ENCODE data around the gene CEACAM8.
"Not testable (repeated sequence)": the region's sequence is repeated elsewhere in the genome, so short reads cannot be mapped to it uniquely, and the experiment has no call there.

The CEACAM8 gene

GRCh38 chr19:42571116-42571515 lies 23.6 kb downstream of the CEACAM8 start:
- no peak for DNase-seq

DNA sequence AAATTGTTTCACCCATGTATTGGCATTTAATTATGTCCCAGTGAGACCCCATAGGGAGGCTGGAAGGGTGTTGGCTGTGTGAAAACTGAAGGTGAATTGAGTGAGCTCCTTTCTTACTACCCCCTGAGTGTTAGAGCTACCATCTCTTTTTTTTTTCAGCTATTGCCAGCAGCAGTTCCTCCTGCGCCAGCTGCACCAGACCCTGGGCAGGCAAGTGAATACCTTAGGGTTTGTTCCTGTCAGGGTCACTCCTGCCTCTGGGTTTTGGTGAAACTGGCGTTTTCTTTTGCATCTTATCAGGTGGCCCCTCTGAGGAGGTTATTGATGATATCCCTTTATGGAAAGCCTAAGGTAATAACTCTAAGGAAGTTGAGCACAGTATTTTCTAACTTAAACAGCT lies 25.5 kb downstream of the CEACAM8 start:
- no peak for DNase-seq

DNA sequence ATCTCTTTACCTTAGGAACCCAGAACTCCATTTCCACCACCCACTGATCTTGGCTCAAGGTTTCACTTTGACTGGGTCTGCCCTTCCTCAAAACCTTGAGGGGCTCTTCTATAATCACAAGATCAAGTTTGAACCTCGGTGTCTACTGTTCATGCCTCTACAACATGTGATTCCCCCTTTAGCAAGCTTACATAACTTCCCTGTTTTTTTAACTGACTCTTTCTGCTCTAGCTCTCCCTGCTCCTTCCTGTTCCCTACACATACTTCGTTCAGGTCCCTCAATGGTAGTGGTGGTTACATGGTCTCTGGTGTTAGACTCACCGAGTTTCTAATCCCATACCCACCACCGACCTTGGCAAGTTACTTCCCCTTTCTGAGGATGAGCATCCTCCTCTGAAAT lies 26.7 kb downstream of the CEACAM8 start:
- DNase-seq: no peak

- DNase-seq: no peak
These were observed 27.2 kb downstream of the CEACAM8 start for GRCh38 chr19:42567567-42567966.

GRCh38 chr19:42563352-42564210 lies 31.1 kb downstream of the CEACAM8 start:
- peak; percentile 15 to 53 for DNase-seq

DNA sequence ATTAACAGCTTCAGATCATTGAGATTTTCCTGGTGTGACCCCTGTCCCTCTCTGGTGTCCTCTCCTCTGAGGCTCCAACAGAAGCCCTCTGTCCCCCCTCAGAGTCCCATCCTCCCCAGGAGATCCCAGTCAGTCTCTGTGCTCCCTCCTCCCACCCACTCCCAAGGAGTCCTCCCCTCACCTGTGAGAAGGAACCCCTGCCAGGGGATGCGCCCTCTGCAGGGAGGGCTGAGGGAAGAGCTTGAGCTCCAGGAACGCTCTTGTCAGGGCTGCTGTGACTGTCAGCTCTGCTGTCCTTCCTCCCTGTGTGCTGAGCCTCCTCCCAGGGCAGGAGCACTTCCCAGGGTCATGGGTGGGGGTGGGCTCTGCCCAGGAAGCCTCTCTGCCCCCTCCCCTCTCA lies 33.2 kb downstream of the CEACAM8 start:
- no peak for DNase-seq

- no peak for DNase-seq
These were observed 34.0 kb downstream of the CEACAM8 start for GRCh38 chr19:42560731-42561130.

DNA sequence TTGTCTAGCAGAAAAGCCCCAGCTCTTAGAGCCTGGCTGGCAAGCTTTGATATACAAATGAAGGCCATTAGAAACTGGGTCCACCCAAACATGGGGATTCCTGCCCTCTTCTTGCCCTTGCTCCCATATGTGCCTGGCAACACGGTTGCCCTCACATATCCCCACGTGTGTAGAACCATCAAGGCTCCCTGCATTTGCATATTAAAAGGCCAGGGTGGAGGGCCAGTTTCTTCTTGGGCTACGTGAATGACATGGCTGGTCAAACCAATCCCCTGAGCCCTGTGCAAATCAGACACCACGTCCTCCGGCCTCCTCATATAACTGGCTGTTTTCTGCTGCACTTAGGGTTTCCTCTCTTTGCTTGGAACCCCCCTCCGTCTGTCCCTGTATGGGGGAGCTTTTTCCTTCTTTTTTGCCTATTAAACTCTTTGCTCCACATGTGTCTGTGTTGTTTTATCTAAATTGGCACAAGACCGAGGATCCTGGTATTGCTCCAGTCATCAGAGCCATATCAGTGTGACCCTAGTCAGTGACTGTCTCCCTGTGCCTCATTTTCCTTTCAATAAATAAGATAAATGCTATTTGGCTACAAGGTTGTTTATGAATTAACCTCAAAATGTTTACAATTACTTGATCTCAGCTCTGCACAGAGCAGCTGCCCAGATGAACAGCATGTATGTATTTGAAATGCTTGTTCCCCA lies 36.1 kb downstream of the CEACAM8 start:
- DNase-seq: no peak

DNA sequence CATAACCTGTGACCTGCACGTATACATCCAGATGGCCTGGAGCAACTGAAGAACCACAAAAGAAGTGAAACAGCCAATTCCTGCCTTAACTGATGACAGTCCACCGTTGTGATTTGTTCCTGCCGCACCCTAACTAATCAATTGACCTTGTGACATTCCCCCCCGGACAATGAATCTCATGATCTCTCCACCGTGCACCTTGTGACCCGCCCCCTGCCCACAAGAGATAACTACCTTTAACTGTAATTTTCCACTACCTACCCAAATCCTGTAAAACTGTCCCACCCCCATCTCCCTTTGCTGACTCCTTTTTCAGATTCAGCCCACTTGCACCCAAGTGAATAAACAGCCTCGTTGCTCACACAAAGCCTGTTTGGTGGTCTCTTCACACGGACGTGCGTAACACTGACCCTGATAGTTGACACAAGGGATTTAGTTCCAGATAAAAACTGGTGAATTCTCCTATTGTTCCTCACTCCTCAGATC lies 37.3 kb downstream of the CEACAM8 start:
- not testable (repeated sequence) for DNase-seq

- no peak for DNase-seq
These were observed 38.9 kb downstream of the CEACAM8 start for GRCh38 chr19:42555801-42556200.

GRCh38 chr19:42555317-42555716 lies 39.4 kb downstream of the CEACAM8 start:
- no peak for DNase-seq

DNA sequence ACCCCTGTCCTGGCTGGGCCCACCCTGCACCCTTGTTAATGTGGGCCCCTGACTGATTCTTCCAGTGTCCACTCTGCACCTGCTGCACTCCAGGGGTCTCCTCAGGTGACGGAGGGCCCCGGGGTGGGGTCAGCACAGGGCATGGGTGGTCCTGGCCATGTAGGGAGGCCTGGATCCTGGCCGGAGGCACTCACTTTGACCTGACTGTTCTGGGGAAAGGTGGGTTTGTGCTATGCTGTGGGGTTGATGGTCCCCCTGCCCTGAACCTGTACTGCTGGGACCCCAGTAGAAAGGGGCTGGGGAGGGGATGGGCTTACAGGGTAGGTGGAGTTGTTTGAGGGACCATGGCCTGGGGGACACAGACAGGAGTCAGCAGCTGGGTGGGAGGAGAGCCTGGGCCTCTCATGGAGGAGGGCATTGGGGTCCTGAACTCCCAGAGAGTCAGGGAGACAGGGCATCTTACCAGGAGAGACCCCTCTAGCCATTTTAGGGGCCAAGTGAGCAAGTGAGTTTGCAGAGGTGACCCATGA lies 40.6 kb downstream of the CEACAM8 start:
- no peak for DNase-seq

DNA sequence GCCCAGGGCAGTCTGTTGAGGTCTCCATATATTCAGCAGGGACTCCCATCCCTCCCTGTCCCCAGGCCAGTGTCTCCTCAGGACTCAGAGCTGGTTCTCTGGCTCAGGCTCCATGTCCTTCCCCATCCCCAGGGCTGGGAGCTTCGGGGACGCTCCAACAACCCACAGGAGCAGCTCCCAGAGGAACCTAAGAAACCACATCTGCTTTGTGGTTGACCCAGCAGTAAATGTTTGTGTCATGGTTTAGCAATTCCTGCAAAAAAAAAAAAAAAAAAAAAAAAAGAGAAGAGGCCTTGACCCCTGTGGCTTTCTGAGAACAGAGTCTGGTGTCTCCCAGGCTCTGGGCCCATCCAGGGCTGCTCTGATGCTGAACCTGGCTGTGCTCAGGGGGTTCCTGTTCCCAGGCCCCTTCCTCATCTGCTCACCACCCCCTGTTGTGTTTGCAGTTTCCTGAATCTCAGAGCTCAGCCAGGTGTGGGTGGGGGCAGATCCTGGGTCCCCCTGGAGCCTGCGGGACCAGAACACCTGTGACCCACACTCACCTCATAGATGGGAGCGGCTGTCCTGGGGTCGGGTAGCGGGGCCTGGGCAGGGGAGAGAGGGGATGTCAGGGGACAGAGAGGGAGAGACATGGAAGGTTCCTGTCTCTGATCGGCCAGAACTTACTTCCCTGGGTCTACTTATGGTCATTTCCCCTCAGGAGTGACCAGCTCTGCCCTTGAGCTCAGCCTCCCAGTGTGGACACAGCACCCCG lies 41.3 kb downstream of the CEACAM8 start:
- DNase-seq: no peak

DNA sequence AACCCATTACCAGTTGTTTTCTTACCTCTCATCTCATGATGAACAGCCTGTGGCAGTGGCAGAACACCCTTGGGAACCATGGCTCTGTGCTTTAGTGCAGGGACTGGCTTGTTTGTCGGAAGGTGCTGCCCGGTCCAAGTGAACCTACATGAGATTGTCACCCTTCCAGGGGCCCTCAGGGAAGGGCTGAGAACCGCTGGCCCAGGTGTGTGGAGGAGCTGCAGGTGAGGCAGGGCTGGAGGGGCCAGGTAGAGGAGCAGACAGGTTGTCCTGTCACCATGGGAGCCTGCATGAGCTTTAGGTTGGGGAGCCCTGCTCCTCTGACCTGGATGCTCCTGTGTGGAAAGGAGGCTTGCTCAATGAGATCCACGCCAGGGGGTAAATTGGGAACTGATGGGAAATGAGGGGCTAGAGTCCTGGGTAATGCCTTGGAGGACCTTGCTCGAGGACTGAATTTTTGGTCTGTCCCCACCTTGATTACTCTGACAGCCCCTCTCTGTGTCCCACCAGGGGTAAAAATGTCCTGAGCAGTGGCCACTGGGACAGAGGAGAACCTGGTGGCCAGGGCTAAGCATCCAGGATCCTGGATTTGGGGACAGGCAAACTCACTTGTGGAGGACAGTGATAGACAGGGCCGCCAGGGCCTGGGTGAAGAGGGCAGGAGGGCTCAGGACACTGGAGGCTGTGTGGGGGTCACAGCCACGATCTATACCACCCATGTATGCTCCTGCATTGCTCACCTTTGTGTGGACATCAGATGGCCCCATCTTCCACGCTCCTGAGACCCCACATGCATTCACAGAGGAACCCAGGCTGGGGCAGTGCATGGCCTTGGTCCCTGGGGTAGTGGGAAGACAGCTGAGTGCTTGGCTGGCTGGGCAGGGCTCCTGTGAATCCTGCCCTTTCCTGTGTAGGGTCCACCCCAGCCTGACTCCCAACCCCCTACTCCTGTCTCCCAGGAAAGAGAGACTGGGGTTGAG lies 42.3 kb downstream of the CEACAM8 start:
- no peak for DNase-seq

DNA sequence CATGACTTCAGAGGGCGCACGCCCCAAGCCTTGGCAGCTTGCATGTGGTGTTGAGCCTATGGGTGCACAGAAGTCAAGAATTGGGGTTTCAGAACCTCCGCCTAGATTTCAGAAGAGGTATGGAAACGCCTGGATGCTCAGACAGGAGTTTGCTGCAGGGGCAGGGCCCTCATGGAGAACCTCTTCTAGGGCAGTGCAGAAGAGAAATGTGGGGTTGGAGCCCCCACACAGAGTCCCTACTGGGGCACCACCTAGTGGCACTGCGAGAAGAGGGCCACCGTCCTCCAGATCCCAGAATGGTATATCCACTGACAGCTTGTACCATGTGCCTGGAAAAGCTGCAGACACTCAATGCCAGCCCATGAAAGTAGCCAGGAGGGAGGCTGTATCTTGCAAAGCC lies 44.2 kb downstream of the CEACAM8 start:
- DNase-seq: not testable (repeated sequence)

GRCh38 chr19:42549067-42549466 lies 45.7 kb downstream of the CEACAM8 start:
- not testable (repeated sequence) for DNase-seq

- no peak for DNase-seq
These were observed 46.2 kb downstream of the CEACAM8 start for GRCh38 chr19:42548552-42548951.

DNA sequence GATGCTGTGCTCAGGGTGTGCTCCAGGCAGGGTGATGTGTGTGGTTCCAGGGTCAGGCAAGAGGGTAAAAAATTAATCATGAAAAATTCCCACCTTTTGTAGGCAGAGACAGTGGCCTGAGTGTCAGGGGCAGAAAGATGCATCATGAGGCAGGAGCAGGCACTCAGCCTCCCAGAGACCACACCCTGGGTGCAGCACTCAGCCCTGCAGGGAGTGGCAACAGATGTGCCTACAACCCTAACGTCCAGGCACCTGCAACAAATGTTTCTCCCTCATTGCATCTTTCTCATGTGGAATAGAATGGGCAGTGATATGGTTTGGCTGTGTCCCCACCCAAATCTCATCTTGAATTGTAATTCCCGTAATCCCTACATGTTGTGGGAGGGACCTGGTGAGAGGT lies 46.8 kb downstream of the CEACAM8 start:
- DNase-seq: no peak

DNA sequence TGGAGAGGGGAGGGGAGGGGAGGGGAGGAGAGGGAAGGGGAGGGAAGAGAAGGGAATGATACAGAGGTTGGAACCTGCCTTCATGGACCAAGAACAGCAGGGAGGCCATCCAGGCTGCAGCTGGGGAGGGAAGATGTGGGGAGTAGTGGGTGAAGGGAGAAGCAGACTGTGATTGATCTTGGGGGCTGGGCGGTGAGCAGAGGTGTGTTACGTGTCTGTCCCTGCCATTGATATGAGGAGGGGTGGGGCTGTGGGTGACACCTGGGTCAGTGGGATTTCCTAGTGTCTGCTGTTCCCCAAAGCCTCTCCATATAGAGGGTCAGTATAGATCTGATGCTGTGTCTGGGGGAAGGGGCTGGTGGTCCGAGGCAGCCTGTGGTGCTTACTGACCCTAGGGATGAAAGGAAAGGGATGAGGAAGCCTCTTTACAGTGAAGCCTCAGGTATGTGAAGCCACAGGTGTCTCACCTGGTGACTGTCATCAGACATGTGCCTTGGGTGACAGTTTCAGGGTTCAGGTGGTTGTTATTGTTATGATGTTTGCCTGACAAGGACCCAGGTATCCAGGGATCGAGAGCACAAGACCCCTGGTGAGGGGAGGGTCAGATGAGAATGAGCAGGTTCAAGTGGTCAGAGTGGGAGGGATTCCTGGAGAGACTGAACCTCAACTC lies 47.8 kb downstream of the CEACAM8 start:
- no peak for DNase-seq

GRCh38 chr19:42544146-42544545 lies 50.6 kb downstream of the CEACAM8 start:
- no peak for DNase-seq

GRCh38 chr19:42542791-42543190 lies 51.9 kb downstream of the CEACAM8 start:
- no peak for DNase-seq
